ENCODE results near the gene MALSU1.

Gene MALSU1

GRCh38 chr7:23334482-23335056 lies 35.4 kb downstream of the MALSU1 start:
- peak overlapping the region; percentile 63 for H3K27ac ChIP-seq
- peak; percentile 96 for DNase-seq (ENCODE audit: low read depth, low spot score)

- peak overlapping the region; percentile 63 for H3K27ac ChIP-seq
- no peak for DNase-seq (ENCODE audit: low read depth, low spot score)
These were observed 36.0 kb downstream of the MALSU1 start for GRCh38 chr7:23335136-23335535.

GRCh38 chr7:23335621-23336020 lies 36.5 kb downstream of the MALSU1 start:
- H3K27ac ChIP-seq: peak overlapping the region; percentile 63
- no peak for DNase-seq (ENCODE audit: low read depth, low spot score)

- no peak for DNase-seq (ENCODE audit: low read depth, low spot score)
- no peak overlapping the region for H3K27ac ChIP-seq
These were observed 36.9 kb downstream of the MALSU1 start for GRCh38 chr7:23336086-23336485.

- no peak overlapping the region for H3K27ac ChIP-seq
- DNase-seq (ENCODE audit: low read depth, low spot score): no peak
These were observed 37.7 kb downstream of the MALSU1 start for GRCh38 chr7:23336799-23337283.

- H3K27ac ChIP-seq: no peak overlapping the region
- DNase-seq (ENCODE audit: low read depth, low spot score): no peak
These were observed 38.2 kb downstream of the MALSU1 start for GRCh38 chr7:23337374-23337773.

GRCh38 chr7:23338439-23338838 lies 39.3 kb downstream of the MALSU1 start:
- no peak for DNase-seq (ENCODE audit: low read depth, low spot score)
- H3K27ac ChIP-seq: no peak overlapping the region

GRCh38 chr7:23338863-23339262 lies 39.7 kb downstream of the MALSU1 start:
- no peak for DNase-seq (ENCODE audit: low read depth, low spot score)
- no peak overlapping the region for H3K27ac ChIP-seq

GRCh38 chr7:23341846-23342598 lies 42.9 kb downstream of the MALSU1 start:
- H3K27ac ChIP-seq: no peak overlapping the region
- DNase-seq (ENCODE audit: low read depth, low spot score): no peak

- H3K27ac ChIP-seq: no peak overlapping the region
- DNase-seq (ENCODE audit: low read depth, low spot score): no peak
These were observed 44.0 kb downstream of the MALSU1 start for GRCh38 chr7:23343102-23343501.

- no peak overlapping the region for H3K27ac ChIP-seq
- no peak for DNase-seq (ENCODE audit: low read depth, low spot score)
These were observed 44.8 kb downstream of the MALSU1 start for GRCh38 chr7:23343806-23344475.

- no peak for DNase-seq (ENCODE audit: low read depth, low spot score)
- H3K27ac ChIP-seq: no peak overlapping the region
These were observed 46.5 kb downstream of the MALSU1 start for GRCh38 chr7:23345601-23346000.

GRCh38 chr7:23346316-23346715 lies 47.2 kb downstream of the MALSU1 start:
- no peak overlapping the region for H3K27ac ChIP-seq
- no peak for DNase-seq (ENCODE audit: low read depth, low spot score)

GRCh38 chr7:23347033-23347681 lies 48.0 kb downstream of the MALSU1 start:
- peak overlapping the region; percentile 39 for H3K27ac ChIP-seq
- no peak for DNase-seq (ENCODE audit: low read depth, low spot score)

- H3K27ac ChIP-seq: peak overlapping the region; percentile 39
- peak; percentile 33 for DNase-seq (ENCODE audit: low read depth, low spot score)
These were observed 48.6 kb downstream of the MALSU1 start for GRCh38 chr7:23347682-23348180.

- no peak for DNase-seq (ENCODE audit: low read depth, low spot score)
- peak overlapping the region; percentile 8 for H3K27ac ChIP-seq
These were observed 50.5 kb downstream of the MALSU1 start for GRCh38 chr7:23349484-23350157.

- DNase-seq (ENCODE audit: low read depth, low spot score): no peak
- H3K27ac ChIP-seq: no peak overlapping the region
These were observed 51.3 kb downstream of the MALSU1 start for GRCh38 chr7:23350466-23350865.

- H3K27ac ChIP-seq: no peak overlapping the region
- DNase-seq (ENCODE audit: low read depth, low spot score): no peak
These were observed 54.0 kb downstream of the MALSU1 start for GRCh38 chr7:23353172-23353571.

- H3K27ac ChIP-seq: no peak overlapping the region
These were observed 57.0 kb downstream of the MALSU1 start for GRCh38 chr7:23356168-23356567.

GRCh38 chr7:23356726-23357125 lies 57.6 kb downstream of the MALSU1 start:
- DNase-seq (ENCODE audit: low read depth, low spot score): no peak
- H3K27ac ChIP-seq: peak overlapping the region; percentile 44

More at GRCh38 chr7:23356168-23356567, 57.0 kb downstream of the MALSU1 start:
- no peak for DNase-seq (ENCODE audit: low read depth, low spot score)
